ENCODE results near the gene CPA1. TPM values are rescaled to one million over a fixed set of nuclear protein-coding genes. Genes with fewer than 3 reads are reported as not detected.

The CPA1 gene
- total and polyA plus RNA-seq, 7 donors: 0.18 to 4.6 (median 1.0) TPM

- WGBS, 3 donors: 92 to 98% (median 96%) methylated on average over 4 of the region's 4 CpGs
- intact Hi-C loops (cut with DNase I): loop anchor here in 1 of 2 donors (10.0 kb wide), 1 partner anchor 84 kb away; no protein-coding TSS in a partner anchor
- no peak for ATAC-seq
Observed at GRCh38 chr7:130358471-130358870, 21.8 kb upstream of the CPA1 start.

GRCh38 chr7:130359276-130359857, 20.9 kb upstream of the CPA1 start:
- WGBS, 3 donors: 98 to 99% (median 98%) methylated on average over 5 of the region's 5 CpGs
- intact Hi-C loops (cut with DNase I): loop anchor here in 1 of 2 donors (10.0 kb wide), 1 partner anchor 85 kb away; no protein-coding TSS in a partner anchor
- Histone ChIP-seq H3K9me3 (peaks cover 9% of the 10 kb centered on the region), H3K27me3 (ENCODE audit: insufficient read depth in 3 of 3, low read length in 2 of 3) (no peaks in the 10 kb centered on the region), H3K4me1 (peaks cover 10% of the 10 kb centered on the region), H3K27ac (no peak overlapping the region), H3K36me3 (ENCODE audit: insufficient read depth in 1 of 2, low read depth in 1 of 2) (no peaks in the 10 kb centered on the region), H3K4me3 (no peak overlapping the region)
- TF ChIP-seq CTCF (IDR thresholded peaks at IDR 0.05): no peak
- ATAC-seq: no peak
- DNase-seq: no peak

More at GRCh38 chr7:130358471-130358870, 21.8 kb upstream of the CPA1 start:
- H3K4me1 ChIP-seq: peaks cover 2% of the 10 kb centered on the region
- no peaks in the 10 kb centered on the region for H3K36me3 ChIP-seq (ENCODE audit: insufficient read depth in 1 of 2, low read depth in 1 of 2)
- TF ChIP-seq CTCF (IDR thresholded peaks at IDR 0.05): no peak
- no peaks in the 10 kb centered on the region for H3K27me3 ChIP-seq (ENCODE audit: insufficient read depth in 3 of 3, low read length in 2 of 3)
- no peak overlapping the region for H3K27ac ChIP-seq
- no peak for DNase-seq
- H3K9me3 ChIP-seq: peaks cover 9% of the 10 kb centered on the region
- no peak overlapping the region for H3K4me3 ChIP-seq

- H3K4me3 ChIP-seq: no peak overlapping the region
- no peak for DNase-seq
- no peak for ATAC-seq
- no peak overlapping the region for H3K27ac ChIP-seq
- H3K9me3 ChIP-seq: peaks cover 9% of the 10 kb centered on the region
- peaks cover 20% of the 10 kb centered on the region for H3K4me1 ChIP-seq
- no peaks in the 10 kb centered on the region for H3K36me3 ChIP-seq (ENCODE audit: insufficient read depth in 1 of 2, low read depth in 1 of 2)
- H3K27me3 ChIP-seq (ENCODE audit: insufficient read depth in 3 of 3, low read length in 2 of 3): no peaks in the 10 kb centered on the region
- TF ChIP-seq CTCF (IDR thresholded peaks at IDR 0.05): no peak
- WGBS, 3 donors: 94 to 97% (median 96%) methylated on average over 3 of the region's 3 CpGs
- intact Hi-C loops (cut with DNase I): no loop called here
Observed at GRCh38 chr7:130360518-130360917, 19.8 kb upstream of the CPA1 start.

GRCh38 chr7:130361681-130362080, 18.6 kb upstream of the CPA1 start:
- DNase-seq: no peak
- Histone ChIP-seq H3K9me3 (peaks cover 9% of the 10 kb centered on the region), H3K4me3 (no peak overlapping the region), H3K36me3 (ENCODE audit: insufficient read depth in 1 of 2, low read depth in 1 of 2) (no peaks in the 10 kb centered on the region), H3K27ac (no peak overlapping the region), H3K27me3 (ENCODE audit: insufficient read depth in 3 of 3, low read length in 2 of 3) (no peaks in the 10 kb centered on the region), H3K4me1 (peaks cover 32% of the 10 kb centered on the region)
- ATAC-seq: no peak
- 87 to 93% (median 89%) methylated on average over 7 of the region's 7 CpGs for WGBS, 3 donors
- TF ChIP-seq CTCF (IDR thresholded peaks at IDR 0.05): no peak
- intact Hi-C loops (cut with DNase I): no loop called here

All from psoas muscle (tissue), 8 donors.